ENCODE measurements around the gene CAPZA1. TPM values are rescaled to one million over a fixed set of nuclear protein-coding genes. Genes with fewer than 3 reads are reported as not detected.

CAPZA1 gene
- total RNA-seq, 4 donors from 2014 or later: 116 to 181 (median 179) TPM

GRCh38 chr1:112687785-112688496 lies 68.3 kb downstream of the CAPZA1 start:
- Histone ChIP-seq H3K36me3 (peaks cover 0 to 38% (median 0%) of the 10 kb centered on the region in 3 donors), H3K4me1 (no peaks in the 10 kb centered on the region), H3K9me3 (no peaks in the 10 kb centered on the region), H3K27me3 (no peaks in the 10 kb centered on the region), H3K27ac (peak overlapping the region in 2 of 4 donors; percentile 12 to 14), H3K4me3 (no peak overlapping the region)
- TF ChIP-seq, protein P1, sequence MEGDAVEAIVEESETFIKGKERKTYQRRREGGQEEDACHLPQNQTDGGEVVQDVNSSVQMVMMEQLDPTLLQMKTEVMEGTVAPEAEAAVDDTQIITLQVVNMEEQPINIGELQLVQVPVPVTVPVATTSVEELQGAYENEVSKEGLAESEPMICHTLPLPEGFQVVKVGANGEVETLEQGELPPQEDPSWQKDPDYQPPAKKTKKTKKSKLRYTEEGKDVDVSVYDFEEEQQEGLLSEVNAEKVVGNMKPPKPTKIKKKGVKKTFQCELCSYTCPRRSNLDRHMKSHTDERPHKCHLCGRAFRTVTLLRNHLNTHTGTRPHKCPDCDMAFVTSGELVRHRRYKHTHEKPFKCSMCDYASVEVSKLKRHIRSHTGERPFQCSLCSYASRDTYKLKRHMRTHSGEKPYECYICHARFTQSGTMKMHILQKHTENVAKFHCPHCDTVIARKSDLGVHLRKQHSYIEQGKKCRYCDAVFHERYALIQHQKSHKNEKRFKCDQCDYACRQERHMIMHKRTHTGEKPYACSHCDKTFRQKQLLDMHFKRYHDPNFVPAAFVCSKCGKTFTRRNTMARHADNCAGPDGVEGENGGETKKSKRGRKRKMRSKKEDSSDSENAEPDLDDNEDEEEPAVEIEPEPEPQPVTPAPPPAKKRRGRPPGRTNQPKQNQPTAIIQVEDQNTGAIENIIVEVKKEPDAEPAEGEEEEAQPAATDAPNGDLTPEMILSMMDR (IDR thresholded peaks at IDR 0.05): no peak
- no peak for TF ChIP-seq POLR2A (IDR thresholded peaks at IDR 0.05)
- peak in 1 of 3 donors; percentile 31 for DNase-seq

DNA sequence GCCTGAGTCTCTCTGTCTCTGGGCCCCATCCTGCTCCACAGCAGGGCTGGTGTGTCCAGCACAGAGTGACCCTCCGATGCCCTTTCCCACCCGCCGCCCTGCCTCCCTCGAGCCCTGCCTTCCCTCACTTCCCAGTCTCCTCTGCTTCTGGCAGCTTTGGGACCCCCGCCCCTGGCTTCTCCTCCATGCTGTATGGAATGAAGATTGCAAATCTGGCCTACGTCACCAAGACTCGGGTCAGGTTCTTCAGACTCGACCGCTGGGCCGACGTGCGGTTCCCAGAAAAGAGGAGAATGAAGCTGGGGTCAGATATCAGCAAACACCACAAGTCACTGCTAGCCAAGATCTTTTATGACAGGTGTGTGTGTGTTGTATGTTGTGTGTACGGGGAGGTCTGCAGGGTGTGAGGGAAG lies 69.2 kb downstream of the CAPZA1 start:
- peak in 1 of 3 donors; percentile 41 for DNase-seq
- H3K36me3 ChIP-seq: peaks cover 0 to 47% (median 0%) of the 10 kb centered on the region in 3 donors

DNA sequence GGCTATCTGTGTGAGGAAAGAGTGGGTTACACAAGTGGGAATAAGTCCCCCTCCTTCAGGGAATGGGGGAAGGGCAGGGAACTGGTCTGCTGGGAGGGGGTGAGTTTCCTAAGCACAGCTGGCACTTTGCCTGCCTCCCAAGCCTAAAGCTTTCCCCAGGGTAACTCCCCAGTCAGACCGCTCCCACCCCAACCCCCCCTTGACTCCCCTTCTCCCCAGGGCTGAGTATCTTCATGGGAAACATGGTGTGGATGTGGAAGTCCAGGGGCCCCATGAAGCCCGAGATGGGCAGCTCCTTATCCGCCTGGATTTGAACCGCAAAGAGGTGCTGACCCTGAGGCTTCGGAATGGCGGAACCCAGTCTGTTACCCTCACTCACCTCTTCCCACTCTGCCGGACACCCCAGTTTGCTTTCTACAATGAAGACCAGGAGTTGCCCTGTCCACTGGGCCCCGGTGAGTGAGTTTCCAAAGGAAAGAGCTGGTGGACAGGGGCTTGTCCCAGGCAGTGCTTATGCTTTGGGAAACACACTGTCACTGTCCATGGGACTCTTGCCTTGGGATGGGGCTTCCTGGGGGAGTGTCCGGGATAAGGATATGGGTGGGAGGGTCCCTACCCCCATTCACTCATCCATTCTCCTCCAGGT lies 69.7 kb downstream of the CAPZA1 start:
- DNase-seq: peak in 1 of 3 donors; percentile 34
- peak overlapping the region in 1 of 4 donors; percentile 14 for H3K27ac ChIP-seq
- no peaks in the 10 kb centered on the region for H3K4me1 ChIP-seq
- H3K27me3 ChIP-seq: no peaks in the 10 kb centered on the region
- peaks cover 0 to 52% (median 0%) of the 10 kb centered on the region in 3 donors for H3K36me3 ChIP-seq
- TF ChIP-seq POLR2A (IDR thresholded peaks at IDR 0.05): no peak
- TF ChIP-seq, protein P1 (IDR thresholded peaks at IDR 0.05): no peak
- no peaks in the 10 kb centered on the region for H3K9me3 ChIP-seq
- H3K4me3 ChIP-seq: no peak overlapping the region

More for the DNA sequence above, 69.2 kb downstream of the CAPZA1 start:
- TF ChIP-seq, protein P1 (IDR thresholded peaks at IDR 0.05): no peak
- no peak for TF ChIP-seq POLR2A (IDR thresholded peaks at IDR 0.05)
- Histone ChIP-seq H3K4me3 (no peak overlapping the region), H3K27ac (peak overlapping the region in 1 of 4 donors; percentile 14), H3K27me3 (no peaks in the 10 kb centered on the region), H3K4me1 (no peaks in the 10 kb centered on the region), H3K9me3 (no peaks in the 10 kb centered on the region)

GRCh38 chr1:112689842-112690237 lies 70.2 kb downstream of the CAPZA1 start:
- DNase-seq: peak in 1 of 3 donors; percentile 37
- H3K27me3 ChIP-seq: no peaks in the 10 kb centered on the region
- no peaks in the 10 kb centered on the region for H3K9me3 ChIP-seq
- peaks cover 0 to 57% (median 0%) of the 10 kb centered on the region in 3 donors for H3K36me3 ChIP-seq
- TF ChIP-seq, protein P1 (IDR thresholded peaks at IDR 0.05): no peak
- TF ChIP-seq POLR2A (IDR thresholded peaks at IDR 0.05): no peak
- no peak overlapping the region for H3K4me3 ChIP-seq
- H3K4me1 ChIP-seq: no peaks in the 10 kb centered on the region
- H3K27ac ChIP-seq: no peak overlapping the region

- Histone ChIP-seq H3K27me3 (no peaks in the 10 kb centered on the region), H3K36me3 (peaks cover 0 to 86% (median 0%) of the 10 kb centered on the region in 3 donors), H3K9me3 (no peaks in the 10 kb centered on the region), H3K4me3 (no peak overlapping the region), H3K4me1 (peaks cover 0 to 2% (median 0%) of the 10 kb centered on the region in 4 donors), H3K27ac (no peak overlapping the region)
- DNase-seq: peak in 1 of 3 donors; percentile 33
- TF ChIP-seq POLR2A (IDR thresholded peaks at IDR 0.05): no peak
- TF ChIP-seq, protein P1 (IDR thresholded peaks at IDR 0.05): no peak
Observed at GRCh38 chr1:112692681-112693080, 73.0 kb downstream of the CAPZA1 start.

Measured in Peyer's patch (tissue), 4 donors.